Esophagus (tissue), 2 donors: ENCODE results near the gene CMC2. TPM values are rescaled to one million over a fixed set of nuclear protein-coding genes. Genes with fewer than 3 reads are reported as not detected.

Source experiments
- H3K27ac ChIP-seq, 2 donors: one replicate each; pipeline ENCODE4 v1.5.1; 2013; ENCODE audit warnings: low read depth in 2 of 2, mild to moderate bottlenecking in 2 of 2, inconsistent platforms in 1 of 2, low read length in 1 of 2, moderate library complexity in 1 of 2
- H3K27me3 ChIP-seq, 2 donors: one replicate each; pipeline ENCODE4 v1.6.1; 2013; ENCODE audit warnings: low read length in 2 of 2, control low read depth in 1 of 2, mild to moderate bottlenecking in 1 of 2; ENCODE audit not compliant: insufficient read depth in 2 of 2, control insufficient read depth in 1 of 2
- H3K36me3 ChIP-seq, 2 donors: one replicate each; pipeline ENCODE4 v1.6.1; 2013; ENCODE audit warnings: low read length in 1 of 2; ENCODE audit not compliant: control insufficient read depth in 2 of 2, insufficient read depth in 2 of 2
- H3K4me1 ChIP-seq, 2 donors: one replicate each; pipeline ENCODE4 v1.6.1; 2013; ENCODE audit warnings: low read length in 1 of 2; ENCODE audit not compliant: control insufficient read depth in 2 of 2, insufficient read depth in 2 of 2
- H3K4me3 ChIP-seq, 2 donors: one replicate each; pipeline ENCODE4 v1.5.1; 2013; ENCODE audit warnings: low read length in 2 of 2, mild to moderate bottlenecking in 2 of 2, low read depth in 1 of 2, moderate library complexity in 1 of 2
- H3K9me3 ChIP-seq, 2 donors: one replicate each; pipeline ENCODE4 v1.6.1; 2013; ENCODE audit warnings: mild to moderate bottlenecking in 2 of 2, low read depth in 1 of 2, low read length in 1 of 2, moderate library complexity in 1 of 2; ENCODE audit not compliant: control insufficient read depth in 2 of 2, insufficient read depth in 1 of 2
- WGBS, 2 donors: extraction: QIAGEN DNeasy Blood & Tissue Kit; methylation state at CpG; one replicate each; pipeline ENCODE4 v1.1.7; 2013; 5-methylcytosine and 5-hydroxymethylcytosine counted together
- polyA plus RNA-seq, 2 donors: library from polyadenylated mRNA; stranded (reverse); fragments of 200-250 nt; gene quantifications; one replicate each; pipeline ENCODE4 v1.2.3, GENCODE V29; 2013
- donor health status: healthy with polysubstance abuse.
- donor health status: Bipolar disorder and iron deficiency.

The CMC2 gene
- polyA plus RNA-seq, 2 donors: 29.9 to 69.7 TPM

- Histone ChIP-seq H3K36me3 (no peaks in the 10 kb centered on the region), H3K4me1 (no peaks in the 10 kb centered on the region), H3K27me3 (no peaks in the 10 kb centered on the region), H3K27ac (no peak overlapping the region), H3K4me3 (no peak overlapping the region), H3K9me3 (no peaks in the 10 kb centered on the region)
- 52 to 67% methylated on average over 6 of the region's 6 CpGs for WGBS, 2 donors
Observed at GRCh38 chr16:80993307-80993706, 13.4 kb downstream of the CMC2 start.

GRCh38 chr16:80992676-80993293 lies 13.9 kb downstream of the CMC2 start:
- Histone ChIP-seq H3K36me3 (no peaks in the 10 kb centered on the region), H3K27ac (no peak overlapping the region), H3K4me1 (no peaks in the 10 kb centered on the region), H3K9me3 (no peaks in the 10 kb centered on the region), H3K4me3 (no peak overlapping the region), H3K27me3 (no peaks in the 10 kb centered on the region)
- WGBS, 2 donors: 45 to 56% methylated on average over 3 of the region's 3 CpGs

- 59 to 64% methylated on average over 6 of the region's 6 CpGs for WGBS, 2 donors
- H3K4me3 ChIP-seq: no peak overlapping the region
- no peak overlapping the region for H3K27ac ChIP-seq
- no peaks in the 10 kb centered on the region for H3K9me3 ChIP-seq
- no peaks in the 10 kb centered on the region for H3K27me3 ChIP-seq
- no peaks in the 10 kb centered on the region for H3K36me3 ChIP-seq
- no peaks in the 10 kb centered on the region for H3K4me1 ChIP-seq
Observed at GRCh38 chr16:80991792-80992430, 14.8 kb downstream of the CMC2 start.

GRCh38 chr16:80990978-80991377 lies 15.7 kb downstream of the CMC2 start:
- no peaks in the 10 kb centered on the region for H3K27me3 ChIP-seq
- WGBS, 2 donors: 81 to 83% methylated on average over 2 of the region's 2 CpGs
- no peaks in the 10 kb centered on the region for H3K9me3 ChIP-seq
- no peaks in the 10 kb centered on the region for H3K4me1 ChIP-seq
- H3K27ac ChIP-seq: no peak overlapping the region
- no peak overlapping the region for H3K4me3 ChIP-seq
- no peaks in the 10 kb centered on the region for H3K36me3 ChIP-seq

- H3K4me3 ChIP-seq: no peak overlapping the region
- H3K27ac ChIP-seq: no peak overlapping the region
- H3K27me3 ChIP-seq: no peaks in the 10 kb centered on the region
- WGBS, 2 donors: 94 to 97% methylated on average over 3 of the region's 3 CpGs
- no peaks in the 10 kb centered on the region for H3K9me3 ChIP-seq
- H3K36me3 ChIP-seq: no peaks in the 10 kb centered on the region
- H3K4me1 ChIP-seq: no peaks in the 10 kb centered on the region
Observed at GRCh38 chr16:80990577-80990976, 16.1 kb downstream of the CMC2 start.

- 32 to 38% methylated on average over 2 of the region's 2 CpGs for WGBS, 2 donors
Observed at GRCh38 chr16:80989801-80990200, 16.9 kb downstream of the CMC2 start.

GRCh38 chr16:80988756-80989155 lies 17.9 kb downstream of the CMC2 start:
- 69 to 76% methylated on average over 7 of the region's 7 CpGs for WGBS, 2 donors
- no peak overlapping the region for H3K27ac ChIP-seq
- no peaks in the 10 kb centered on the region for H3K36me3 ChIP-seq
- no peak overlapping the region for H3K4me3 ChIP-seq
- H3K4me1 ChIP-seq: no peaks in the 10 kb centered on the region
- no peaks in the 10 kb centered on the region for H3K9me3 ChIP-seq
- H3K27me3 ChIP-seq: no peaks in the 10 kb centered on the region

More at GRCh38 chr16:80989801-80990200, 16.9 kb downstream of the CMC2 start:
- no peaks in the 10 kb centered on the region for H3K4me1 ChIP-seq
- H3K27me3 ChIP-seq: no peaks in the 10 kb centered on the region
- no peak overlapping the region for H3K4me3 ChIP-seq
- H3K9me3 ChIP-seq: no peaks in the 10 kb centered on the region
- H3K27ac ChIP-seq: no peak overlapping the region
- H3K36me3 ChIP-seq: no peaks in the 10 kb centered on the region

- Histone ChIP-seq H3K4me1 (no peaks in the 10 kb centered on the region), H3K27me3 (no peaks in the 10 kb centered on the region), H3K4me3 (no peak overlapping the region), H3K27ac (no peak overlapping the region), H3K36me3 (no peaks in the 10 kb centered on the region), H3K9me3 (no peaks in the 10 kb centered on the region)
- WGBS, 2 donors: 79 to 84% methylated on average over 2 of the region's 2 CpGs
Observed at GRCh38 chr16:80986557-80986956, 20.1 kb downstream of the CMC2 start.

GRCh38 chr16:80985611-80986010 lies 21.1 kb downstream of the CMC2 start:
- Histone ChIP-seq H3K4me3 (no peak overlapping the region), H3K9me3 (no peaks in the 10 kb centered on the region), H3K27ac (no peak overlapping the region), H3K4me1 (no peaks in the 10 kb centered on the region), H3K36me3 (no peaks in the 10 kb centered on the region), H3K27me3 (no peaks in the 10 kb centered on the region)
- WGBS, 2 donors: 58 to 72% methylated on average over 2 of the region's 2 CpGs
